ENCODE measurements around the gene F10. TPM values are rescaled to one million over a fixed set of nuclear protein-coding genes. Genes with fewer than 3 reads are reported as not detected.

Gene F10
- total and polyA plus RNA-seq, 2 of the 13 experiments (the other 11 are each of a cell fraction or from before 2014, with no cell fraction given): 58.4 to 237 TPM

DNA sequence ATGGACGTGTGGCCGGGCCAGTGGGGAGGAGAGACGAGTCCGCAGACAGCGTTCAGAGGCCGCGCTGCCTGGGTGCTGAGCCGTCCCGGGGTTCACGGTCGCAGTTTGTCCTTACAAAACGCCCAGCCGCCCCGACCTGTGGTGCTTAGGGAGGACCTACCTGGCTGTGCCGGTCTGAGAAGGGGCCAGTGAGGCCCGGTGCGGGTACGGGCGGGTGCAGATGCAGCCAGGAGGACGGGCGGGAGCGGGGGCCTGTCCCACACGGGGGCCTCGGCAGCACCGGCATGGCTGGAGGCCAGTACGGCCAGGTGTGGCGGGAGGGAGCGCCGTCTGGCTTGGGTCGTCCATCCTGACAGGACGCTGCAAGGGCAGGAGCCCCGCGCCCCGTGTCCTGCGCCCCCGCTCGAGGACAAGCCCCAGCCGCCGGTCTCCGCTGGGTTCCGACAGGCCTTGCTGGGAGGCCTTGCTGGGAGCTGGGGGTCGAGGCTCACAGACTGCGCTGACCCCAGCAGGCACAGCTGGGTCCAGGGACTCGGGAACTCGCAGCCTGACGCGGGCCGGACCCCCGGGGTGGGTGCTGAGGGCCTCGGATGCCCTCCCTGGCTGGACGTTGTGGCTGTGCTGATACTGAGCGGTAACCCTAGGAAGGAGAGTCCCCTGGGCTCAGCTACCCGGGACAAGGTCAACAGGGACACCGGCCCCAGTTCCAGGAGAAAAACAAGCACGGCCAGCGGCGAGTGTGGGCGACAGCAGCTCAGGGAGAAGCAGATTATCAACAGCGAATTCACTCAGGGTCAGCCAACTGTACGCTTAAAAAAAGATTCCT is 30.6 kb downstream of the F10 start (continued):
- TF ChIP-seq, protein P1, sequence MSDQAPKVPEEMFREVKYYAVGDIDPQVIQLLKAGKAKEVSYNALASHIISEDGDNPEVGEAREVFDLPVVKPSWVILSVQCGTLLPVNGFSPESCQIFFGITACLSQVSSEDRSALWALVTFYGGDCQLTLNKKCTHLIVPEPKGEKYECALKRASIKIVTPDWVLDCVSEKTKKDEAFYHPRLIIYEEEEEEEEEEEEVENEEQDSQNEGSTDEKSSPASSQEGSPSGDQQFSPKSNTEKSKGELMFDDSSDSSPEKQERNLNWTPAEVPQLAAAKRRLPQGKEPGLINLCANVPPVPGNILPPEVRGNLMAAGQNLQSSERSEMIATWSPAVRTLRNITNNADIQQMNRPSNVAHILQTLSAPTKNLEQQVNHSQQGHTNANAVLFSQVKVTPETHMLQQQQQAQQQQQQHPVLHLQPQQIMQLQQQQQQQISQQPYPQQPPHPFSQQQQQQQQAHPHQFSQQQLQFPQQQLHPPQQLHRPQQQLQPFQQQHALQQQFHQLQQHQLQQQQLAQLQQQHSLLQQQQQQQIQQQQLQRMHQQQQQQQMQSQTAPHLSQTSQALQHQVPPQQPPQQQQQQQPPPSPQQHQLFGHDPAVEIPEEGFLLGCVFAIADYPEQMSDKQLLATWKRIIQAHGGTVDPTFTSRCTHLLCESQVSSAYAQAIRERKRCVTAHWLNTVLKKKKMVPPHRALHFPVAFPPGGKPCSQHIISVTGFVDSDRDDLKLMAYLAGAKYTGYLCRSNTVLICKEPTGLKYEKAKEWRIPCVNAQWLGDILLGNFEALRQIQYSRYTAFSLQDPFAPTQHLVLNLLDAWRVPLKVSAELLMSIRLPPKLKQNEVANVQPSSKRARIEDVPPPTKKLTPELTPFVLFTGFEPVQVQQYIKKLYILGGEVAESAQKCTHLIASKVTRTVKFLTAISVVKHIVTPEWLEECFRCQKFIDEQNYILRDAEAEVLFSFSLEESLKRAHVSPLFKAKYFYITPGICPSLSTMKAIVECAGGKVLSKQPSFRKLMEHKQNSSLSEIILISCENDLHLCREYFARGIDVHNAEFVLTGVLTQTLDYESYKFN (CRISPR knock-in tag; conservative IDR thresholded peaks at IDR 0.05): 0 out of 2 replicates have a peak, but pooled peaks have one; percentile 8
- TF ChIP-seq NFE2L2 (IDR thresholded peaks at IDR 0.05; ENCODE audit: low read length): no peak
- TF ChIP-seq, protein P2, sequence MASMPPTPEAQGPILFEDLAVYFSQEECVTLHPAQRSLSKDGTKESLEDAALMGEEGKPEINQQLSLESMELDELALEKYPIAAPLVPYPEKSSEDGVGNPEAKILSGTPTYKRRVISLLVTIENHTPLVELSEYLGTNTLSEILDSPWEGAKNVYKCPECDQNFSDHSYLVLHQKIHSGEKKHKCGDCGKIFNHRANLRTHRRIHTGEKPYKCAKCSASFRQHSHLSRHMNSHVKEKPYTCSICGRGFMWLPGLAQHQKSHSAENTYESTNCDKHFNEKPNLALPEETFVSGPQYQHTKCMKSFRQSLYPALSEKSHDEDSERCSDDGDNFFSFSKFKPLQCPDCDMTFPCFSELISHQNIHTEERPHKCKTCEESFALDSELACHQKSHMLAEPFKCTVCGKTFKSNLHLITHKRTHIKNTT (CRISPR knock-in tag; IDR thresholded peaks at IDR 0.05): no peak
- no peak for TF ChIP-seq ZNF615 (CRISPR knock-in tag; IDR thresholded peaks at IDR 0.05; ENCODE audit: borderline replicate concordance)
- TF ChIP-seq ZNF414 (CRISPR knock-in tag; IDR thresholded peaks at IDR 0.05): 0 out of 2 replicates have a peak, but pooled peaks have one; percentile 7
- TF ChIP-seq ZBTB34 (CRISPR knock-in tag; IDR thresholded peaks at IDR 0.05): no peak
- TF ChIP-seq ZNF251 (CRISPR knock-in tag; IDR thresholded peaks at IDR 0.05): no peak
- 0 out of 2 replicates have a peak, but pooled peaks have one; percentile 18 for TF ChIP-seq ZNF816 (CRISPR knock-in tag; IDR thresholded peaks at IDR 0.05; ENCODE audit: borderline replicate concordance)
- peak; percentile 81; the same call in 1 of the 2 replicates for TF ChIP-seq NRL (CRISPR knock-in tag; IDR thresholded peaks at IDR 0.05; ENCODE audit: borderline replicate concordance)
- no peak for TF ChIP-seq PRDM15 (CRISPR knock-in tag; IDR thresholded peaks at IDR 0.05)
- no peak for TF ChIP-seq ZNF431 (CRISPR knock-in tag; IDR thresholded peaks at IDR 0.05; ENCODE audit: borderline replicate concordance, low read depth)
- no peak for TF ChIP-seq ZNF354B (CRISPR knock-in tag; IDR thresholded peaks at IDR 0.05)
- TF ChIP-seq ZFYVE20 (CRISPR knock-in tag; IDR thresholded peaks at IDR 0.05; ENCODE audit: borderline replicate concordance, low read depth): no peak
- TF ChIP-seq, protein P3, sequence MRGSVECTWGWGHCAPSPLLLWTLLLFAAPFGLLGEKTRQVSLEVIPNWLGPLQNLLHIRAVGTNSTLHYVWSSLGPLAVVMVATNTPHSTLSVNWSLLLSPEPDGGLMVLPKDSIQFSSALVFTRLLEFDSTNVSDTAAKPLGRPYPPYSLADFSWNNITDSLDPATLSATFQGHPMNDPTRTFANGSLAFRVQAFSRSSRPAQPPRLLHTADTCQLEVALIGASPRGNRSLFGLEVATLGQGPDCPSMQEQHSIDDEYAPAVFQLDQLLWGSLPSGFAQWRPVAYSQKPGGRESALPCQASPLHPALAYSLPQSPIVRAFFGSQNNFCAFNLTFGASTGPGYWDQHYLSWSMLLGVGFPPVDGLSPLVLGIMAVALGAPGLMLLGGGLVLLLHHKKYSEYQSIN (CRISPR knock-in tag; IDR thresholded peaks at IDR 0.05; ENCODE audit: borderline replicate concordance): no peak
